RPMI8226 (cell line): ENCODE results near the gene TRIM71.

Experiments
- DNase-seq: peaks from one replicate; pipeline ENCODE4 v3.0.0-alpha.2; 2015

TRIM71 gene

GRCh38 chr3:32946973-32947788 is 129.4 kb downstream of the TRIM71 start:
- no peak for DNase-seq
